Activated CD8-positive, alpha-beta memory T cell treated with anti-CD3 and anti-CD28 coated beads, Interleukin-2, amount 10 ng/mL, durations not matched to agents 7 days and 5 days (primary cell): ENCODE measurements around the gene GSTM3. TPM values are rescaled to one million over a fixed set of nuclear protein-coding genes. Genes with fewer than 3 reads are reported as not detected.
A peak's percentile ranks its signal among the peaks of the same experiment; 100 is the strongest.
"Not testable (repeated sequence)": the region's sequence is repeated elsewhere in the genome, so short reads cannot be mapped to it uniquely, and the experiment has no call there.

Experiments
- ATAC-seq: fragments of 150-1000 bp; cut with Tn5 transposase; one replicate; pipeline ENCODE4 v1.10.0; 2021; ENCODE audit warnings: moderate library complexity
- CTCF ChIA-PET: fragments of 350-600 bp; sonication (Branson Sonifier 250); formaldehyde crosslinking; loops from one replicate; lab custom pipeline; 2021; ENCODE audit warnings: antibody characterized with exemption; lab: Charles Lee
- DNase-seq: peaks from one replicate; pipeline ENCODE4 v3.0.0-alpha.2; 2020
- H3K27ac Mint-ChIP-seq: one replicate; pipeline ENCODE4 v1.8.0; 2021; ENCODE audit warnings: mild to moderate bottlenecking, mixed read lengths
- H3K27me3 Mint-ChIP-seq: one replicate; pipeline ENCODE4 v1.8.0; 2021; ENCODE audit warnings: mixed read lengths
- H3K36me3 Mint-ChIP-seq: one replicate; pipeline ENCODE4 v1.8.0; 2021; ENCODE audit warnings: mild to moderate bottlenecking, mixed read lengths
- H3K4me1 Mint-ChIP-seq: one replicate; pipeline ENCODE4 v1.8.0; 2021; ENCODE audit warnings: mixed read lengths
- H3K4me3 Mint-ChIP-seq: one replicate; pipeline ENCODE4 v1.8.0; 2021; ENCODE audit warnings: mild to moderate bottlenecking, moderate library complexity, mixed read lengths
- H3K9me3 Mint-ChIP-seq: one replicate; pipeline ENCODE4 v1.8.0; 2022; ENCODE audit warnings: low read depth, mixed read lengths
- total RNA-seq, 2 experiments: library from RNA; stranded (reverse); gene quantifications; one replicate each; pipeline ENCODE4 v1.2.3, GENCODE V29; 2021

Gene GSTM3
- total RNA-seq, 2 experiments from 2014 or later = 2.1 to 3.2 TPM

GRCh38 chr1:109751531-109752260 lies 10.9 kb upstream of the GSTM3 start:
- ATAC-seq (no peak), DNase-seq (no peak)
- Mint-ChIP-seq H3K9me3 (no peaks in the 10 kb centered on the region), H3K4me3 (no peak overlapping the region), H3K27me3 (peaks cover 20% of the 10 kb centered on the region), H3K27ac (no peak overlapping the region), H3K36me3 (no peaks in the 10 kb centered on the region), H3K4me1 (no peaks in the 10 kb centered on the region)
- CTCF ChIA-PET = interaction anchor here (1.4 to 2.1 kb wide), 3 partner anchors 112 to 233 kb away, joined by 3 to 6 read pairs (median 5); partner anchors contain the start of gene AHCYL1

- Mint-ChIP-seq H3K4me3 (no peak overlapping the region), H3K27ac (no peak overlapping the region), H3K4me1 (no peaks in the 10 kb centered on the region), H3K36me3 (no peaks in the 10 kb centered on the region), H3K9me3 (no peaks in the 10 kb centered on the region), H3K27me3 (peaks cover 23% of the 10 kb centered on the region)
- CTCF ChIA-PET = interaction anchor here (1.4 to 2.1 kb wide), 3 partner anchors 111 to 233 kb away, joined by 3 to 6 read pairs (median 5); partner anchors contain the start of gene AHCYL1
- no peak for ATAC-seq
- no peak for DNase-seq
These were observed 10.1 kb upstream of the GSTM3 start for GRCh38 chr1:109750920-109751319.

- Mint-ChIP-seq H3K27ac (no peak overlapping the region), H3K9me3 (no peaks in the 10 kb centered on the region), H3K27me3 (peaks cover 25% of the 10 kb centered on the region), H3K36me3 (no peaks in the 10 kb centered on the region), H3K4me3 (no peak overlapping the region), H3K4me1 (no peaks in the 10 kb centered on the region)
- DNase-seq (no peak), ATAC-seq (no peak)
- CTCF ChIA-PET = interaction anchor here (1.0 to 2.1 kb wide), 5 partner anchors 26 to 234 kb away, joined by 3 to 9 read pairs (median 5); partner anchors contain the start of gene AHCYL1
These were observed 9.5 kb upstream of the GSTM3 start for GRCh38 chr1:109750241-109750882.

GRCh38 chr1:109749221-109749620 lies 8.4 kb upstream of the GSTM3 start:
- ATAC-seq (no peak), DNase-seq (no peak)
- Mint-ChIP-seq H3K4me1 (no peaks in the 10 kb centered on the region), H3K27me3 (peaks cover 31% of the 10 kb centered on the region), H3K27ac (no peak overlapping the region), H3K9me3 (no peaks in the 10 kb centered on the region), H3K36me3 (no peaks in the 10 kb centered on the region), H3K4me3 (no peak overlapping the region)
- CTCF ChIA-PET = interaction anchor here (1.0 to 2.0 kb wide), 2 partner anchors 27 to 33 kb away, joined by 3 to 9 read pairs; no protein-coding TSS in a partner anchor

GRCh38 chr1:109748311-109748710 lies 7.5 kb upstream of the GSTM3 start:
- not testable (repeated sequence) for H3K36me3 Mint-ChIP-seq, H3K9me3 Mint-ChIP-seq, H3K4me3 Mint-ChIP-seq, H3K4me1 Mint-ChIP-seq, DNase-seq, ATAC-seq, H3K27ac Mint-ChIP-seq
- H3K27me3 Mint-ChIP-seq = peaks cover 32% of the 10 kb centered on the region
- CTCF ChIA-PET = interaction anchor here (1.4 to 2.0 kb wide), 2 partner anchors 26 to 28 kb away, joined by 3 to 9 read pairs; no protein-coding TSS in a partner anchor

GRCh38 chr1:109739738-109740614 lies 862 bp downstream of the GSTM3 start:
- peak; percentile 99 for ATAC-seq
- CTCF ChIA-PET = interaction anchor here (0.7 kb wide), 1 partner anchor 99 kb away, joined by 3 read pairs; no protein-coding TSS in a partner anchor
- no peaks in the 10 kb centered on the region for H3K9me3 Mint-ChIP-seq
- H3K27me3 Mint-ChIP-seq = peaks cover 46% of the 10 kb centered on the region
- H3K27ac Mint-ChIP-seq = peak overlapping the region; percentile 45
- peak overlapping the region; percentile 70 for H3K4me3 Mint-ChIP-seq
- H3K4me1 Mint-ChIP-seq = peaks cover 12% of the 10 kb centered on the region
- no peaks in the 10 kb centered on the region for H3K36me3 Mint-ChIP-seq
- DNase-seq = peak; percentile 81

- DNase-seq = no peak
- no peak overlapping the region for H3K27ac Mint-ChIP-seq
- H3K36me3 Mint-ChIP-seq = no peaks in the 10 kb centered on the region
- no peak overlapping the region for H3K4me3 Mint-ChIP-seq
- H3K4me1 Mint-ChIP-seq = no peaks in the 10 kb centered on the region
- peaks cover 34% of the 10 kb centered on the region for H3K27me3 Mint-ChIP-seq
- no peak for ATAC-seq
- no peaks in the 10 kb centered on the region for H3K9me3 Mint-ChIP-seq
- CTCF ChIA-PET = interaction anchor here (0.7 kb wide), 1 partner anchor 93 kb away, joined by 3 read pairs; no protein-coding TSS in a partner anchor
These were observed 7.5 kb downstream of the GSTM3 start for GRCh38 chr1:109733236-109733870.

- CTCF ChIA-PET = no interaction called here
- Mint-ChIP-seq H3K4me3 (no peak overlapping the region), H3K27ac (no peak overlapping the region), H3K9me3 (no peaks in the 10 kb centered on the region), H3K27me3 (peaks cover 27% of the 10 kb centered on the region), H3K4me1 (no peaks in the 10 kb centered on the region), H3K36me3 (no peaks in the 10 kb centered on the region)
- ATAC-seq (no peak), DNase-seq (no peak)
These were observed 8.4 kb downstream of the GSTM3 start for GRCh38 chr1:109732390-109732881.

GRCh38 chr1:109730666-109731065 lies 10.2 kb downstream of the GSTM3 start:
- no peaks in the 10 kb centered on the region for H3K9me3 Mint-ChIP-seq
- no peak overlapping the region for H3K27ac Mint-ChIP-seq
- peaks cover 32% of the 10 kb centered on the region for H3K27me3 Mint-ChIP-seq
- DNase-seq = no peak
- no peaks in the 10 kb centered on the region for H3K4me1 Mint-ChIP-seq
- no peak overlapping the region for H3K4me3 Mint-ChIP-seq
- CTCF ChIA-PET = no interaction called here
- H3K36me3 Mint-ChIP-seq = no peaks in the 10 kb centered on the region
- ATAC-seq = no peak

GRCh38 chr1:109728870-109729269 lies 12.0 kb downstream of the GSTM3 start:
- Mint-ChIP-seq H3K4me3 (no peak overlapping the region), H3K27me3 (peaks cover 36% of the 10 kb centered on the region), H3K36me3 (no peaks in the 10 kb centered on the region), H3K9me3 (no peaks in the 10 kb centered on the region), H3K4me1 (no peaks in the 10 kb centered on the region), H3K27ac (no peak overlapping the region)
- ATAC-seq (no peak), DNase-seq (no peak)
- CTCF ChIA-PET = no interaction called here

GRCh38 chr1:109726728-109727373 lies 14.0 kb downstream of the GSTM3 start:
- H3K4me3 Mint-ChIP-seq = no peak overlapping the region
- ATAC-seq (no peak), DNase-seq (no peak)
- peaks cover 29% of the 10 kb centered on the region for H3K27me3 Mint-ChIP-seq
- no peak overlapping the region for H3K27ac Mint-ChIP-seq
- CTCF ChIA-PET = no interaction called here
- H3K4me1 Mint-ChIP-seq = no peaks in the 10 kb centered on the region
- H3K36me3 Mint-ChIP-seq = no peaks in the 10 kb centered on the region
- no peaks in the 10 kb centered on the region for H3K9me3 Mint-ChIP-seq

- Mint-ChIP-seq H3K4me3 (no peak overlapping the region), H3K27ac (no peak overlapping the region), H3K9me3 (no peaks in the 10 kb centered on the region), H3K4me1 (no peaks in the 10 kb centered on the region), H3K36me3 (no peaks in the 10 kb centered on the region), H3K27me3 (peaks cover 30% of the 10 kb centered on the region)
- CTCF ChIA-PET = no interaction called here
- ATAC-seq = no peak
- DNase-seq = no peak
These were observed 14.8 kb downstream of the GSTM3 start for GRCh38 chr1:109726007-109726406.
